ENCODE measurements around the gene MLF2. TPM values are rescaled to one million over a fixed set of nuclear protein-coding genes. Genes with fewer than 3 reads are reported as not detected.
A peak's percentile ranks its signal among the peaks of the same experiment; 100 is the strongest.

The MLF2 gene
- total and polyA plus RNA-seq, 2 of the 13 experiments (the other 11 are each of a cell fraction or from before 2014, with no cell fraction given), result 88.1 to 167 TPM

- TF ChIP-seq ZNF704 (CRISPR knock-in tag; IDR thresholded peaks at IDR 0.05; ENCODE audit: borderline replicate concordance) (peak; percentile 75; the same call in 1 of the 2 replicates), MBD4 (IDR thresholded peaks at IDR 0.05; ENCODE audit: borderline replicate concordance, low read length) (no peak), SNAPC4 (CRISPR knock-in tag; IDR thresholded peaks at IDR 0.05) (peak; percentile 91), MYC (CRISPR knock-in tag; IDR thresholded peaks at IDR 0.05; ENCODE audit: borderline replicate concordance) (peak; percentile 95), ZNF589 (CRISPR knock-in tag; conservative IDR thresholded peaks at IDR 0.05) (no peak; the same call in 1 of the 2 replicates), SETDB1 (CRISPR knock-in tag; IDR thresholded peaks at IDR 0.05; ENCODE audit: borderline replicate concordance) (no peak), PRPF4 (IDR thresholded peaks at IDR 0.05; ENCODE audit: low read depth, low read length, poor library complexity, severe bottlenecking) (peak; percentile 75), ZSCAN9 (CRISPR knock-in tag; IDR thresholded peaks at IDR 0.05; ENCODE audit: borderline replicate concordance) (peak; percentile 94; the same call in 1 of the 2 replicates), ZNF224 (CRISPR knock-in tag; IDR thresholded peaks at IDR 0.05) (peak; percentile 90; the same call in 1 of the 2 replicates), ZNF790 (CRISPR knock-in tag; IDR thresholded peaks at IDR 0.05; ENCODE audit: borderline replicate concordance) (no peak), KIAA2018 (CRISPR knock-in tag; IDR thresholded peaks at IDR 0.05; ENCODE audit: borderline replicate concordance) (no peak), YY1 (IDR thresholded peaks at IDR 0.05; ENCODE audit: insufficient read depth, insufficient replicate concordance, low read depth, low read length) (peak; percentile 78), ZFY (CRISPR knock-in tag; IDR thresholded peaks at IDR 0.05) (peak; percentile 90), THAP11 (CRISPR knock-in tag; IDR thresholded peaks at IDR 0.05) (peak; percentile 96)
These were observed 29.1 kb downstream of the MLF2 start, which contains the start of gene COPS7A (continued) for GRCh38 chr12:6723607-6724408.
